Activated CD4-positive, CD25-positive, alpha-beta regulatory T cell (primary cell): Measurements from ENCODE around the gene ADAM10.

Source experiments
- DNase-seq, 4 experiments: peaks; one replicate each; lab custom pipeline; 2025; lab: John Stamatoyannopoulos, UW

The ADAM10 gene

DNA sequence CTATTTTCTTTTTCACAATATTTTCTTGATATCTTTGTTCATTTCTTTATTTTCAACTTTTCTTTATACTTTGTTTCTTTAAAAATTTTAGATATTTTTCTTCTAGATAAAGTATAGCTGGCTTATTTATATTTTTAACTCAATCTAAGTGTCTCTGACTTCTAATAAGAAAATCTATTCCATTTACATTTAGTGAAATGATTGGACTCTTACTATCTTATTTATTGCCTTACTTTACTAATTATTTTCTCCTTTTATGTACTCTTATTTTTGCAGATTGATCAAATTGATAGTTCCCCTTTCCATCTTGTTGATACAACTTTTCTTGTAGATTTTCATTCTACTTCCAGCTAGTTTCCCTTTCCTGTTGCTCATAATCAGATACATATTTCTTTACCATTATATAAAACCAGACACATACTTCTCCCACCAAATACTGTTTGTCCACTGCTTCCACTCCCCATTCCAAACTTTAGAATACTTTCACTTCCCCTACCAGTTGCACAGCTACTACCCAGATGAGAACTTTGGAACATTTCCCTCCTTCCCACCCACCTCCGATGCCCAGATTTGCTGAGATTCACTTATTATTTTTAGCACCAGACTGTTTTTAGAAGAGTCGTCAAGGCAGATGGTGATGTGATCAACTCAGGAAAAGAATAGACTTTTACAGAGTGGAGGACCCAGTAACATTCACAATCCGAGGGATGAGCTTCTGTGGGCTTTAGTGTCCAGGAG is 166.2 kb downstream of the ADAM10 start:
- no peak for DNase-seq

DNA sequence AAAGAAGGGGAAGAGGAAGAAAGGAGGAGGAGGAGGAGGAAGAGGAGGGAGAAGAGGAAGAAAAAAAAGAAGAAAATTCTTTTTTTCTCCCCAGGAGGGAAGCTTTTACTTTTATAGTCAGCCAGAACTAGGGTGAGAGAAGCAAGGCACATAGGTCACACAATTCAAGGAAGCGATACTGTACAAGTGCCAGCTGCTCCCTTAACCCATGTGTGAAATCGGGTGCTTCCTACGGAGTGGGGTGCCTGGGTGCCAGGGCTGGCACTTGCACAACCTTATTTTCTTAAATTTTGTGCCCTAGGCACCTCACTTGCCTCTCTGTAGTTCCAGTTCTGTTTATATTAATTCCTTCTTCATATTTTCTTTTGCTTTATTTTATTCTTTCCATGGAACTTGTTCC is 167.3 kb downstream of the ADAM10 start:
- no peak for DNase-seq

DNA sequence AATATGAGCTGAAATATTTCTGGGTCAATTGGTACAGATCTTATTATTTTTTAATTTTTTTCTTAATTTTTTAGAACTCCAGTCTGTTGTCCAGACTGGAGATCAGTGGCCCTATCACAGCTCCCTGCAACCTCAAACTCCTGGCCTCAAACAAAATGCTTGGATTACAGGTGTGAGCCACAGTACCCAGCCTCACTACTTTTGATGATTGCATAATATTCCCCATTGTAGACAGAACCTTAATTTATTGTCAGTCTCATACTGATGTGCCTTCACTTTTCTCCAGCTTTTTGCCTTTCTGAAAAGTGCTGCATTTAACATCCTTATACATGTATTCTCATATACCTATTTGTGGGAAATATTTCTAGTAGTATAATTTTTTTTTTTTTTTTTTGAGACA is 172.8 kb downstream of the ADAM10 start:
- DNase-seq, result no peak

DNA sequence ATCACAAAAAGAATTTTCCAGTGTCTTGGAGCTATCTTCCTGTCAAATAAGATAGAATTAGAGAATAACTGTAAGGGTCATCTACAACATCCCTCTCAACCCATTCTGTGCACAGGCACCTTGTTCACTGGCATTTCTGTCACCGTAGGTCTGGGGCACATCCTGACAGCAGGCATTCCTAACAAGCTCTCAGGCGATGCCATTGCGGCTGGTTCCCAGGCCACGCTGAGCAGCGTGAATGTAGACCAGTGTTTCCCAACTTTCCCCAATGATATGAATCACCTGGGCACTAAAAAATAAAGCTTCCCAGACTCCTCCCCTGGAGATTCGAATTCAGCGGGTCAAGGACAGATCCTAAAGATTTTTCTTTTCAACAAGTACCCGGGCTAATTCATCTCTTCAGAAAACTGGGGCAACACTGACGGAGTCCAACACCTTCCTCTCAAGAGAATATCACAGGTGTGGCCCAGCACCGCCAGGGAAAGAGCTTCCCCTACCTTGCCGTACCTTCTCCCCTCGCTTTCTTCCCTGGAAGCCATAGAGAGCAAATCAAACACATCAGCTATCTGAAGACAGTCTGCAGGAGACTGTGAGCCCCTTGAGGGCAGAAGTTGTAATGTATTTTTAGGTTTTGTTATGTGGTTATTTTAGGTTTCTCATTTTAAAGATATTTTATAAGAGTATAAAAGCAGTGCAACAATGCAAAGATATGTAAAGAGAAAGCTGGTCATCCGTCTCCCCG is 174.3 kb downstream of the ADAM10 start:
- DNase-seq, result no peak

DNA sequence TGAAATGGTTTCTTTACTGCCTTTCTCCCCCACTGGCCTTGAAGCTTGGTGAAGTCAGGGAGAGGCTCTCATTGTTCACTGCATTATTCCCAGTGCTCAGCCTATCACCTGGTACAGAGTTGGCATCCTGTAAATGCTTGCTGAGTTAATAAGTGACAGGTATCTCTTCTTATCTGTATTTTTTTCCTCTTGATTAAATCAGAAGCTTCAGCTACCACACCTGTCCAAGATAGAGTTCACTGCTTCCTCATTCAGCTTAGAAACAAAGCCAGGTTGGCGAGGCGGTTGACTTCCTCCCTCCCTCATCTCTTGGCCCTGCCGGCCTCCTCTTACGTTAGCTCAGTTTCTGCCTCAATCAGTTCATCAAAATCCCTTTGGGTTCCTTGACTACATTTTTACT is 174.9 kb downstream of the ADAM10 start:
- DNase-seq, result no peak

DNA sequence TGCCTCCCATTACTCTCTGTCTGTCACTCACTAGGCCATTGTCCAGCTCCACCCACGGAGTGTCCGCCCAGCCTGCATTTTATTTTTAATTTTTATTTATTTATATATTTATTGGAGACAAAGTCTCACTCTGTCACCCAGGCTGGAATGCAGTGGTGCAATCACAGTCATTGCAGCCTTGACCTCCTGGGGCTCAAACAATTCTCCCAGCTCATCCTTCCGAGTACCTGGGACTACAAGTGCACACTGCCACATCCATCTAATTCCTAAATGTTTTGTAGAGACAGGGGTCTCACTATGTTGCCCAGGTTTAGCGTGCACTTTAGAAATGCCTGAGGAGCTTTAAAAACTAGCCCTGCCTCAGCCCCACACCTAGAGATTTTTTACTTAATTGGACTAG is 176.2 kb downstream of the ADAM10 start:
- DNase-seq, result no peak

DNA sequence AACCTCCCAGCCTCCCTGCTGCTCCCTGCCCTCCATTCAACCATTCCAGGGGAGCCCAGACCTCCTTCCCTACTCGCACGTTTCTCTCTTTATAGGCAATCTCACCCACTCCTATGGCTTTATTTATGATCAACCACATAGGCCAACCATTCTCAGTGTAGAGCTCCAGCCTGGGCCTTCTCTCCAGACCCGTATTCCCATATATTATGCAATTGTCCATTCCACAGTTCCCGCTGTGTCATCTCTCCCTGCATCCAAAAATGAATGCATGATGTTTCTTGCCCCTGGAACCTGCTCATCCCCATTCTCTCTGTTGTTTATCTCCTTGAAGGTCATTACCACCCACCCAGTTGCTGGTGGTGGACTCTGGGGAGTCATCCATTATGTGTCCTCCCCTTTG is 177.0 kb downstream of the ADAM10 start:
- DNase-seq, result no peak

DNA sequence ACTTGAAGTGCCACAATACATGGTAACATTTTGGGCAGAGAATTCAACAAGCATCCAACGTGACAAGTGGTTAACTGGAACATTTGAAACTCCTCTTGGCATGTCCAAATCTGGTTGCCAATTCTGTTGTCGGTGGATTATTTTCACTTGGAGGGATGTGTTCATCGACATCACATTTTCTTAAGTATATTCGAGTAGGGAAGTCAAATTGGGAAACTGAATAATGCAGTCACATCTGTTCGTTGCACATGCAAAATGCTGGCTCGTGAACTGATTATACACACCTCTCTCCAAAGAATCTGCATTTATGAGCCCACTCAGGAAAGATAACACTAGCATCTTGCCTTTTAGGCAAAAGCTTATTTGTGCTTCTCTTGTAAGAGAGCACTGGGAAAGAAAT is 178.0 kb downstream of the ADAM10 start:
- no peak for DNase-seq

DNA sequence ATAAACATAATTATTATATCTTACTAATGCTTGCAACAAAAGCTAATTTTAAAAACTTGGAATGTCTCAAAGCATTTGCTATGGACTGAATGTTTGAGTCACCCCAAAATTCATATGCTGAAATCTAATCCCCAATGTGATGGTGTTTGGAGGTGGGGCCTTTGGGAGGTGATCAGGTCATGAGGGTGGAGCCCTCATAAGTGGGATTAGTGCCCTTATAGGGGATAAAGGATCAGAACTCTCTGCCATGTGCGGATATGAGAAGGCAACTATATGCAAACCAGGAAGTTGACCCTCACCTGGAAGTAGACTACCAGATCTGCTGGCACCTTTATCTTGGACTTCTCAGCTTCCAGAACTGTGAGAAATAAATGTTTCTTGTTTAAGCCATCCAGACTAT is 180.1 kb downstream of the ADAM10 start:
- no peak for DNase-seq

DNA sequence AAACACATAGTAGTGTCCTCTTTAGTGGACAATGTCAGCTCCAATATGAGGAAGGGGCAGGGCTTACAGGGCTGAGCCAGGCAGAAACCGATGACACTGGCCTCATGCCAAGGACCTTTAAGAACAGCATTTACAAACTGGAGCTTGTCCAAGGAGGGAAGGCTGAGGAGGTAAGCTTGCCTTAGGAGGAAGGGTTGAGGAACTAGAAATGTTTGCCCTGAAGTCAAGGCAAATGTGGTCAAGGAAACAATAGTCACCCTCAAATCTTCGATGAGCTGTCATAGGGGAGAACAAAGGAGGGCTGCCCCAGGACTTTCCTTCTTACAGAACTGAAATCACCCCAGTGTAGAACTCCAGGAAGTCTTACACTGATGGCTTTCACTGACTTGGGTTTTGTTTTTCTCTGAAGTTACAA is 181.3 kb downstream of the ADAM10 start:
- DNase-seq, result no peak

DNA sequence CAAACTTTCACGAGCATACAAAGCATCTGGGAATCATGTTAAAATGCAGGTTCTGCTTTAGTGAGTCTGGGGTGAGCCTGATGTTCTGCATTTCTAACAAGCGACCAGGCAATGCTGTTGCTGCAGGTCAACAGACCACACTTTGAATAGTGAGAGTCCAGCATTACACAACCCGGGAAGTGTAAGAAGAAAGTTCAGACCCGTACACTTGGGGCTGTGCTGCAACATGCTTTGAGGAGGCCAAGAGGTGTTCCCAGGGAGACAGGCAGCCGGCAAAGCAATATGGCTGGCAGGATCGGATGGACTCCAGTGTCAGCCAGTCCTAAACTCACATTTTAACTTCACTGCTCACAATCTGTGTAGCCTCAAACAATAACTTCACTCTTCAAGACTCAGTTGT is 183.5 kb downstream of the ADAM10 start:
- no peak for DNase-seq

DNA sequence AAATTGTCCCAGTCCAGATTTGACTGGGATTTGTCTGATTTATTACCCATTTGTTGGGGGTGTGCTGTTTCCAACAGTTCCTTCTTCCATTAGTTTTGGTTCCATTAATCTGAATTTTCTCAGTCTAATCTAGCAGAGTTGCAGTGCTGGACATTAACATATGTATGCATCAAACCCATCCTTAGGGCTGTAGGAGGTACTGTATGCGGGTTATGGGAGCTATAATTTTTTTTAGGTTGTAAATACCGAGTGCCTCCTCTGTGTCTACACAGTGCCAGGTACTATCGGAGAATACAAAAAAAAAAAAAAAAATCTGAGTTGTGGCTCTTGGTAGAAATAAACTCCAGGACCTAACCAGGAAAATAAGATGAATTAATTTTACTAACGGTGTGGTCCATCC is 183.9 kb downstream of the ADAM10 start:
- DNase-seq, result no peak

DNA sequence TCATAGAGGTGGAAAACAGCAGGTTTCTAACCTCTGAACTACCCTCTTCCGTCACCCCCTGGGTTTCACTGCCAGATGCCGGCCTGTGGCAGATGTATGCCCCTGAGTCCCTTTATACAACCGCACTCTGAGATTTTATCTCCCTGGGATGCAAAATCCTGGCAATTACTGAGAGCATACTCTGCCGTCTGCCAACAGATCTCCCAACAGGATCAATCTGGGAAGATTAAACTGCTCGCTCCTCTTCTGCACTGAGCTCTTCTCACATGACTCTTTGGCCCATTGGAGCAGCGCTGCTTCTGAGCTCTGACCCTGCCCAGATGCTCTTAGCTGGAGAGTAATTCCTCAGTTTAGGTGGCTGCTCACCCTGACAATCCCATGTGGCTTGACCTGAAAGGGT is 184.5 kb downstream of the ADAM10 start:
- DNase-seq, result no peak

DNA sequence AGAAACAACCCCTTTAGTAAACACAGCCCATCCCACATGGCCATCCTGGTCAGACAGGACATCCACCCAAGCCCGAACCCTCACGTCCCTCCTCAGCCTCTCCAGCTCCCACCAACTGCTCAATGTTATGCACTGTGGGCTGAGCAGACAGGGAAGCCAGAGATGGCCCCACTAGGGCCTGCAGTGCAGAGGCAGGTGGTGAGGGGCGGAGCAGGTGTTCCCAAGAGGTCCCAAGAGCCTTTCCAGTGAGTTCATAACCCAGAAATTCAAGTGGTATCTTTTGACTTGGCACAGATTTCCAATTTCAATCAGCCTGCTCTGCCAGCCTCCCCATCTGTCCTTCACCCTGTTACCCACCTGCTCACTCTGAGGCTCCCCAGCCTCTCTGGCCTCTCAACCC is 187.4 kb downstream of the ADAM10 start:
- DNase-seq, result no peak

DNA sequence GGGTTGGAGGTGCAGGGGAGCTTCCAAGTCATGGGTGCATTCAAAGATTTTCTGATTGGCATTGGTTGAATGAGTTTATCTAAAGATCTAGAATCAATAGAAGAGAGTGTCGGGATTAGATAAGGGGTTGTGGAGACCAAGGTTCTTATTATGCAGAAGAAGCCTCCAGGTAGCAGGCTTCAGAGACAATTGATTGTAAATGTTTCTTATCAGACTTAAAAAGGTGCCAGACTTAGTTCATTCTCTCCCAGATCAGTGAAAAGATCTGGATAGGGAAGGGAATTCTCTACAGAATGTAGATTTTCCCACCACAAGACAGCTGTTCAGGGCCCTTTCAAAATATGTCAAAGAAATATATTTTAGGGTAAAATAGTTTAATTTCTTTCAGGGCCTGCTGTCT is 188.2 kb downstream of the ADAM10 start:
- no peak for DNase-seq

DNA sequence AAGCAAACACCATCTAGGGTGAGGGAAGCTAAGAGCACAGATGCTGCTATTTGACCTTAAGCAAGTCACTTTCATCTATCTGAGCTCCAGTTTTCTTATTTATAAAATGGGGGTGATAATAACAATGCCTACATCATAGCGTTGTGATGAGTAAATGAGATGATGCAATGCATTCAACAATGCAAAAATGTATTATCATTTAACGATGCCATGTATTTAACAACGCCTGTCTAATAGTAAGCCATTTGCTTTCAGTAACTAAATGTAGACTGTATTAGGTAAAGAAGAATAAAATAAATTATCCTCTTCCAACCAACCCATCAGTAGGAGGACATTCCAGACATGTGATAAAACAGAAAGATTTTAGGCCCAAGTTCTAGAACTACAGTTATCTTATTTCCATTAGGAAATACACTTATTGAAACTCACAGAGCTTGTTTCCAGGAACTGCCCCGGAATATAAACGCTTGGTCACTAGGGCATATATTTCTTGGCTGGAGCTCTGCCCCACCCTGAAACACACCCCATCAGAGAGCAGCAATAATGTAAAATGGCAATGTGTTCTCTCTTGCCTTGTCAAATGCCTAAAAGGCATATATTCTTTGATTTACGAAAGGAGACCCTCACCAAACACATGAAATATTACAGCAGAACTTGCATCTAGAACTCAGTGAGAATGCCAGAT is 189.5 kb downstream of the ADAM10 start:
- no peak for DNase-seq

DNA sequence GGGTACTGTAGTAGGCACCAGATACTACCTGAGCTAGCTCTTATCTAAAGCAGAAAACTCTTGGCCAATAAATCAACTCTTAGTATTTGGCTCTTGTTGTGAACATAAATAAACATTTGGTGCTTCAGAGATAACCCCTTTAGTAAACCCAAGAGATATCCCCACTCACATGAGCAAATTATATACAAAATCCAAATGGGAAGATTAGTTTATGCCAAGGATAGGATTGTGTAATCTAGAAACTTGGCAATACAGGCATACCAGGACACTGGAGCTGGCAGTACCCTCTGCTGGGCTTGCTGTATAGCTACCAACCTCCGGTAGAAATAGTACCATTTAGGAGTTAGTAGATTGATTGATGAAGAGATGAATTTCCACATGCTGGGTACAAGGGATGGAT is 190.7 kb downstream of the ADAM10 start:
- DNase-seq, result no peak

DNA sequence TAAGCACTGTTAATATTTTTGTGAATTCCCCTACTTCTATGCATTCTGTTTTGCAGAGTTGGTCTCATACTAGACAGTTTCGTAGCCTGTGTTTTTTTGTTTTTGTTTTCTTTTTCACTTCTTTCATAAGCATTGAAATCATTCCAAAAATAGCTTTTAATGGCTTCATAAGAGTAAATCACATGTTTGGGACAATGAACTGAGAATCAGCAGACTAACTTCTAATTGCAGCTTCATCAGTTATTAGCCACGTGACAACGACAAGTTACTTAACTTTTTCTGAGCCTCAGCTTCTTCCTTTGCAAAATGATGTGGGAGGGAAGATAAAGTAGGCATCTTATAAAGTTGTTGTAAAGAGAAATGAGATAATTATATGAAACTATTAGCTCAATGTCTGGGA is 193.0 kb downstream of the ADAM10 start:
- no peak for DNase-seq

DNA sequence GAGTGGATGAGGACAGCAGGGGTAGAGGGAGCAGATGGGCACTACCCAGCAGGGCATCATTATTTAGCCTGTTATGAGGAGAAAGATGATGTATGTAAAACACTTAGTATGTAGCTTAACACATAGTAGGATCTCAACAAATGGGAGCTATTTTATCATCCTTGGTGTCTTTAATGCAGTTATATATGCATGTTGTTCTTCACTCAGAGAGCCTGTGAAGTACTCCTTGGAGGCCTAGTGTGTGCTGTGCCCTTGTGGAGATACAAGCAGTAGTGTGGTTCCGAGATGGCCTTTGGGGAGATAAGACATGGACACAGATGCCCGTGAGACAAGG is 193.5 kb downstream of the ADAM10 start:
- no peak for DNase-seq

DNA sequence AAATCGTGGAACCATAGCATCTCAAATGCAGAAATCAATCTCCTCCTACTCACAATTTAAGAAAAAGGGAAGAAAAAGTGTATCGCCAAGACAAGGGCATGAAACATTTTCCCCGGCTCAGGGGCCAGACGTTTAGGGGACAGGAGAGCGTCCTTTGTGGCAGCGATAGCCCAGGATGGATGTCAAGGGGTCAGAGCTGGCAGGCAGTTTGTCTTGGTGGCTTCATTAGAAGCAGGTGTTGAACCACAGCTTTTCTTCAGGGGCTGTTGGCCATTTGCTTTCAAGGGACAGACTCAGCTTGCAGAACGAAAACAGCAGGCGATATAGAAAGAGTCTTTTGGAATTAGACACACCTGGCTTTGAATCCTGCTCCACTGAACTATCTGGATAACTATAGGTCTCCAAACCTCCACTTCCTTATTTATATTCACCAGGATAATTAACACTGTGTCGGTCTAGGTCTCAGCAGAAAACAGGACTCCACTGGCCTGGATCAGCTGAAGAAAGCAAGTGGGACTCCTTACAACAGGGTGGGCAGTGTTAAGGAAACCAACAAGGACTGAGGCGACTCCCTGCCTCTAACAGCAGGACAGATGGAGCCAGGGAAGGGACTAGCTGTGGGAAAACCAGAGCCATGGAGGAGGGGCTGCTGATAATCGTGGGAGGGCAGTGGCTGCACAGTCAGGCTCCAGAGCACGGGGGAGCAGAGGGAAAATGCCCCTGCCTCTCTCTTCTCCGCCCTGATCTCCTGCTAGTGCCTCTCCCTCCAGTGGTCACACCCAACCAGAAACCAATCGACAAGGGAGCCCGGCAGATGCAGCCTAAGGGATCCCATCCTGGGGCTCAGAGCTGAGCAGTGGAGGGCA is 194.1 kb downstream of the ADAM10 start:
- no peak for DNase-seq

DNA sequence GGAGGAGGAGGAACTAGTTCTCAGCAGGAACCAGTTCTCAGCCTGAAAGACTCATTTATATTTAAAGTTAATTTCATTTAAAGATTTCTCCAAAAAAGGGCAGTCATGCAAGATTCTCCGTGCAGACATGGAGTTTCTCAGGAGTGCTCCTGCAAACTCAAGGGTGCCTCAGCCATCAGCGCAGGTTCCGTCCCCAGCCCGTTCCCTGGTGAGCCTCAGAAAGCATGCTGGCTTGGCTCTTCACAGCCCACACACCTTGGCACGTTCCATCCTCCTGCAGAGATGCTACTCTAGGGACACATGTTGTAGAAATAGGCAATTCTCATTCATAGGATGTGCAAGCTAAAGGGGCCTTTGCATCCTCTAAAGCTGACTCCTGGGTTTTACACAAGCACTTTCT is 194.7 kb downstream of the ADAM10 start:
- DNase-seq, result no peak

DNA sequence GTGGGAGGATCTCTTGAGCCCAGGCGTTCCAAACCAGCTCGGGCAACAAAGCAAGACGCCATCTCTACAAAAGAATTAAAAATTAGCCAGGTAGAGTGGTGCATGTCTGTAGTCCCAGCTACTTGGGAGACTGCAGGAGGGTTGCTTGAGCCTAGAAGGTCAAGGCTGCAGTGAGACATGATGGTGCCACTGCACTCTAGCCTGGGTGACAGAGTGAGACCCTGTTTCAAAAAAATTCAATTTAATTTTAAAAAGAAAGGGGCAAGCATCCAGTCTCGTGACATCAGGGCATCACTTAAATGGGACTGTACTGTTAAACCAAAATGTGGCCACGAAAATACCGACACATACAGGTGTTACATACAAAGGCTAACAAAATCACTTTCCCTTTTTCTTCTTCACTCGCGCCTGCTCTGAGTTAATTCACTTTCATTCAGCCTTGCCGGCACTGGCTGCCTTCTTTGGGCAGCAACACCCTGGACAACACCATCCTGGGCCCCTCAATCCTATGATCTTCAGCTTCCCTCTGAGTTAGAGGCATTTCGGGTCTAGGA is 196.1 kb downstream of the ADAM10 start:
- no peak for DNase-seq
